HepG2 (cell line): ENCODE results near the gene NDEL1. TPM values are rescaled to one million over a fixed set of nuclear protein-coding genes. Genes with fewer than 3 reads are reported as not detected.

Experiments used
- ATAC-seq: fragments of 200-7000 bp; cut with Tn5 transposase; 3 replicates; pipeline ENCODE4 v1.9.1; 2020; ENCODE audit warnings: mild to moderate bottlenecking, moderate library complexity
- BruUV-seq: library from RNA; stranded (reverse); fragments of 400-500 nt; replicated peaks from 2 replicates; lab custom pipeline; 2021; lab: Mats Ljungman, UMichigan
- CTCF ChIA-PET: fragments of 300-600 bp; formaldehyde crosslinking; extraction: SDS; loops from one replicate; lab custom pipeline; 2021; ENCODE audit warnings: low total read pairs, inconsistent platforms, low intra/inter-chr PET ratio; lab: Yijun Ruan, JAX
- POLR2A ChIA-PET: fragments of 350-600 bp; sonication (Branson Sonifier 250); formaldehyde crosslinking; loops from one replicate; lab custom pipeline; 2020; ENCODE audit warnings: antibody characterized with exemption, inconsistent platforms; lab: Yijun Ruan, JAX
- DNase-seq: peaks from one replicate; pipeline ENCODE4 v3.0.0-alpha.2; 2015; ENCODE audit warnings: low spot score
- FAIRE-seq: peaks from 3 replicates; lab custom pipeline; 2011; peaks lifted over from hg19 to GRCh38; lab: Jason Lieb, UNC
- H2AFZ ChIP-seq: one replicate; pipeline ENCODE4 v1.6.1; 2011; ENCODE audit warnings: low read length, inconsistent platforms
- H3K27ac ChIP-seq: fragments of 300-600 bp; 3 replicates; pipeline ENCODE4 v1.8.0; 2011; ENCODE audit warnings: mixed run types, mild to moderate bottlenecking, mixed read lengths, low read length, inconsistent platforms; ENCODE audit not compliant: insufficient read depth; ENCODE audit errors: extremely low read length
- H3K27me3 ChIP-seq, 2 experiments: fragments of 200-600 bp in 1 of 2; 2 replicates in 1 of 2; 3 replicates in 1 of 2; pipeline versions ENCODE4 v1.6.0 to v1.8.0; 2011; ENCODE audit warnings: low read length in 2 of 2, mild to moderate bottlenecking in 2 of 2, moderate library complexity in 2 of 2, inconsistent platforms in 1 of 2; ENCODE audit not compliant: insufficient read depth in 2 of 2, control insufficient read depth in 1 of 2
- H3K36me3 ChIP-seq, 2 experiments: fragments of 200-600 bp in 1 of 2; replicated peaks in 1 of 2; 2 replicates in 1 of 2; 3 replicates in 1 of 2; pipeline versions ENCODE4 v1.5.1 to v1.8.0; 2011; ENCODE audit warnings: low read length in 2 of 2, inconsistent platforms in 1 of 2; ENCODE audit not compliant: insufficient read depth in 2 of 2, control insufficient read depth in 1 of 2
- H3K4me1 ChIP-seq: 2 replicates; pipeline ENCODE4 v1.5.1; 2012; ENCODE audit warnings: low read length, inconsistent platforms; ENCODE audit not compliant: insufficient read depth
- H3K4me2 ChIP-seq: 2 replicates; pipeline ENCODE4 v1.6.0; 2011; ENCODE audit warnings: low read depth, low read length, inconsistent platforms
- H3K4me3 ChIP-seq, 3 experiments: fragments of 200-600 bp in 1 of 3; sonication (generic), shearing (Covaris generic) in 1 of 3; replicated peaks in 1 of 3; 2 replicates each; pipeline ENCODE4 v1.5.1; 2011 to 2016; ENCODE audit warnings: low read length in 3 of 3, inconsistent platforms in 2 of 3, low read depth in 2 of 3, mild to moderate bottlenecking in 2 of 3, control low read depth in 1 of 3, mixed read lengths in 1 of 3; ENCODE audit not compliant: insufficient read depth in 1 of 3
- H3K79me2 ChIP-seq: one replicate; pipeline ENCODE4 v1.6.1; 2011; ENCODE audit warnings: low read length, inconsistent platforms; ENCODE audit not compliant: insufficient read depth
- H3K9ac ChIP-seq: 2 replicates; pipeline ENCODE4 v1.6.0; 2011; ENCODE audit warnings: mild to moderate bottlenecking, low read depth, low read length, inconsistent platforms; ENCODE audit not compliant: insufficient read depth
- H3K9me3 ChIP-seq: 2 replicates; pipeline ENCODE4 v1.5.1; 2012; ENCODE audit warnings: mild to moderate bottlenecking, low read length
- H4K20me1 ChIP-seq: 2 replicates; pipeline ENCODE4 v1.6.0; 2011; ENCODE audit warnings: inconsistent platforms, mild to moderate bottlenecking, low read length, moderate library complexity; ENCODE audit not compliant: insufficient read depth
- HNF4A ChIP-seq: sonication (generic); formaldehyde crosslinking; IDR thresholded peaks from 2 replicates; pipeline ENCODE4 v1.4.0; 2020; ENCODE audit warnings: missing genetic modification reagents
- REST ChIP-seq, 2 experiments: IDR thresholded peaks; 2 replicates each; pipeline ENCODE4 v1.6.1; 2011 to 2012; ENCODE audit warnings: low read length in 2 of 2, borderline replicate concordance in 1 of 2, low read depth in 1 of 2, mild to moderate bottlenecking in 1 of 2, moderate library complexity in 1 of 2
- ZBTB7B ChIP-seq: sonication (generic); formaldehyde crosslinking; IDR thresholded peaks from 2 replicates; pipeline ENCODE4 v1.4.0; 2020; ENCODE audit warnings: missing genetic modification reagents
- ZC3H4 ChIP-seq: sonication (generic); formaldehyde crosslinking; IDR thresholded peaks from 2 replicates; pipeline ENCODE4 v1.4.0; 2020; ENCODE audit warnings: missing genetic modification reagents, borderline replicate concordance
- WGBS: methylation state at CpG from one replicate; pipeline ENCODE4 v1.1.6; 2017; ENCODE audit warnings: low lambda C conversion rate; 5-methylcytosine and 5-hydroxymethylcytosine counted together
- in situ Hi-C: cut with HindIII; loops from 2 replicates; pipeline ENCODE4 v1.10.0; 2017; ENCODE audit warnings: low pct_unique_long_range_greater_than_20kb; ENCODE audit not compliant: extremely low pct_ligation_motif_present
- intact Hi-C: fragments of 100-400 bp; cut with micrococcal nuclease; formaldehyde crosslinking; loops from one replicate; pipeline ENCODE4 v1.10.0; 2022; ENCODE audit not compliant: unreplicated experiment
- polyA plus RNA-seq, 8 experiments: library from polyadenylated mRNA; depleted of rRNA in 3 of 8; stranded (reverse) in 7 of 8; unstranded in 1 of 8; fragments of >200 nt; fragmentation: Illumina TruSeq in 4 of 8; extraction: Trizol in 4 of 8; gene quantifications; 2 replicates each; pipeline versions ENCODE4 v1.2.1 to v1.2.3, GENCODE V29; 2011 to 2016; ENCODE audit warnings: low read depth in 4 of 8, missing spikeins in 1 of 8, mixed read lengths in 1 of 8; ENCODE audit not compliant: insufficient read depth in 1 of 8
- total RNA-seq, 5 experiments: library from RNA; depleted of rRNA; stranded (reverse); fragments of >200 nt; fragmentation: Illumina TruSeq; extraction: Trizol; gene quantifications; 2 replicates each; pipeline ENCODE4 v1.2.3, GENCODE V29; 2016; ENCODE audit warnings: low read depth in 1 of 5
- TF ChIP-seq, protein P1 (sequence below): sonication (generic); formaldehyde crosslinking; IDR thresholded peaks from 2 replicates; pipeline ENCODE4 v1.4.0; 2020; ENCODE audit warnings: mild to moderate bottlenecking, missing genetic modification reagents
- TF ChIP-seq, protein P2 (sequence below): sonication (generic); formaldehyde crosslinking; IDR thresholded peaks from 2 replicates; pipeline ENCODE4 v1.4.0; 2020; ENCODE audit warnings: missing genetic modification reagents, borderline replicate concordance

NDEL1 gene
- total and polyA plus RNA-seq, 2 of the 13 experiments (the other 11 are each of a cell fraction or from before 2014, with no cell fraction given), result 59.8 to 153 TPM

DNA sequence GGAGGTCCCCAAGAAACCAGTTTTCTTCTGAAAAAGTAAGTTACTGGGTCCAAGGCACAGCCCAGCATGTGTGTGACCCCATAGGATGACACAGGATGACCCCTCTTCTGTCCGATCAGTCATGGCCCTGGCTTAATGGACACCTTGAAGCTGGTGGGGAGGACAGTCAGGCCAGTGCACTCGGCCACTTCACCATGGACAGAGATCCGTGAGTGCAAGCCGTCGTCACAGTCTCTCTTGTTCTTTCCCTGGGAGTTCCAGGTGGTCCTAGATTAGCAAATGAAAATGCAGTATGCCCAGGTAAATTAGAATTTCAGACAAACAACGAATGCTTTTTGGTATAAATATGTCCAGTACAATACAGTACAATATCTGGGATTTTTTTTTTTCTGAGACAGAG, 36.7 kb upstream of the NDEL1 start:
- Histone ChIP-seq H3K4me1 (peaks cover 8% of the 10 kb centered on the region; the same call in 1 of the 2 replicates), H2AFZ (no peak overlapping the region), H3K27ac (no peak overlapping the region), H3K4me3 (no peak overlapping the region), H3K36me3 (no peaks in the 10 kb centered on the region), H3K9me3 (no peaks in the 10 kb centered on the region), H3K9ac (no peak overlapping the region), H3K79me2 (no peaks in the 10 kb centered on the region), H3K27me3 (peaks cover 0 to 29% of the 10 kb centered on the region in 2 experiments; a peak in 3 of 5 replicates), H4K20me1 (no peaks in the 10 kb centered on the region), H3K4me2 (no peak overlapping the region)
- intact Hi-C loops (no loop called here), in situ Hi-C loops (no loop called here)
- 43% methylated on average over 3 of the region's 6 CpGs for WGBS
- ChIA-PET CTCF (no interaction called here), POLR2A (no interaction called here)
- TF ChIP-seq, protein P1, sequence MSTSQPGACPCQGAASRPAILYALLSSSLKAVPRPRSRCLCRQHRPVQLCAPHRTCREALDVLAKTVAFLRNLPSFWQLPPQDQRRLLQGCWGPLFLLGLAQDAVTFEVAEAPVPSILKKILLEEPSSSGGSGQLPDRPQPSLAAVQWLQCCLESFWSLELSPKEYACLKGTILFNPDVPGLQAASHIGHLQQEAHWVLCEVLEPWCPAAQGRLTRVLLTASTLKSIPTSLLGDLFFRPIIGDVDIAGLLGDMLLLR (CRISPR knock-in tag), result no peak
- no peak for TF ChIP-seq ZBTB7B (CRISPR knock-in tag)
- TF ChIP-seq REST (IDR thresholded peaks at IDR 0.05; ENCODE audit: borderline replicate concordance in 1 of 2, low read depth in 1 of 2, low read length in 2 of 2), result peak; percentile 9 to 54; a peak in 3 of 4 replicates
- TF ChIP-seq HNF4A (CRISPR knock-in tag), result no peak
- TF ChIP-seq, protein P2, sequence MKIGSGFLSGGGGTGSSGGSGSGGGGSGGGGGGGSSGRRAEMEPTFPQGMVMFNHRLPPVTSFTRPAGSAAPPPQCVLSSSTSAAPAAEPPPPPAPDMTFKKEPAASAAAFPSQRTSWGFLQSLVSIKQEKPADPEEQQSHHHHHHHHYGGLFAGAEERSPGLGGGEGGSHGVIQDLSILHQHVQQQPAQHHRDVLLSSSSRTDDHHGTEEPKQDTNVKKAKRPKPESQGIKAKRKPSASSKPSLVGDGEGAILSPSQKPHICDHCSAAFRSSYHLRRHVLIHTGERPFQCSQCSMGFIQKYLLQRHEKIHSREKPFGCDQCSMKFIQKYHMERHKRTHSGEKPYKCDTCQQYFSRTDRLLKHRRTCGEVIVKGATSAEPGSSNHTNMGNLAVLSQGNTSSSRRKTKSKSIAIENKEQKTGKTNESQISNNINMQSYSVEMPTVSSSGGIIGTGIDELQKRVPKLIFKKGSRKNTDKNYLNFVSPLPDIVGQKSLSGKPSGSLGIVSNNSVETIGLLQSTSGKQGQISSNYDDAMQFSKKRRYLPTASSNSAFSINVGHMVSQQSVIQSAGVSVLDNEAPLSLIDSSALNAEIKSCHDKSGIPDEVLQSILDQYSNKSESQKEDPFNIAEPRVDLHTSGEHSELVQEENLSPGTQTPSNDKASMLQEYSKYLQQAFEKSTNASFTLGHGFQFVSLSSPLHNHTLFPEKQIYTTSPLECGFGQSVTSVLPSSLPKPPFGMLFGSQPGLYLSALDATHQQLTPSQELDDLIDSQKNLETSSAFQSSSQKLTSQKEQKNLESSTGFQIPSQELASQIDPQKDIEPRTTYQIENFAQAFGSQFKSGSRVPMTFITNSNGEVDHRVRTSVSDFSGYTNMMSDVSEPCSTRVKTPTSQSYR (CRISPR knock-in tag), result no peak
- TF ChIP-seq ZC3H4 (CRISPR knock-in tag), result no peak
- no peak for FAIRE-seq
- no peak for DNase-seq
- no TSS peak for BruUV-seq
- ATAC-seq, result no peak
